Mesenchymal stem cell (in vitro differentiated cells and primary cell): ENCODE data around the gene OR51B4.

ENCODE experiments used
- DNase-seq: peaks from one replicate; pipeline ENCODE4 v3.0.0-alpha.2; 2013
- H2AFZ ChIP-seq: one replicate; pipeline ENCODE4 v1.6.1; 2013; ENCODE audit warnings: low read depth, mild to moderate bottlenecking, control low read depth, inconsistent platforms, low read length, moderate library complexity
- H2AK5ac ChIP-seq: 2 replicates; pipeline ENCODE4 v1.6.1; 2013; ENCODE audit warnings: low read length, moderate library complexity, mild to moderate bottlenecking, inconsistent platforms; ENCODE audit not compliant: severe bottlenecking
- H2BK120ac ChIP-seq: one replicate; pipeline ENCODE4 v1.6.1; 2013; ENCODE audit warnings: low read depth, mild to moderate bottlenecking, inconsistent platforms, low read length, moderate library complexity
- H2BK12ac ChIP-seq, 2 experiments: one replicate each; pipeline ENCODE4 v1.6.1; 2013; ENCODE audit warnings: inconsistent platforms in 2 of 2, low read length in 2 of 2, mild to moderate bottlenecking in 2 of 2, moderate library complexity in 2 of 2, control low read depth in 1 of 2
- H2BK15ac ChIP-seq: one replicate; pipeline ENCODE4 v1.6.1; 2013; ENCODE audit warnings: mild to moderate bottlenecking, low read depth, inconsistent platforms; ENCODE audit not compliant: poor library complexity, severe bottlenecking
- H2BK5ac ChIP-seq: 2 replicates; pipeline ENCODE4 v1.6.1; 2013; ENCODE audit warnings: low read depth, mild to moderate bottlenecking, low read length, control low read depth, inconsistent platforms; ENCODE audit not compliant: poor library complexity, severe bottlenecking
- H3K14ac ChIP-seq, 2 experiments: one replicate each; pipeline ENCODE4 v1.6.1; 2013; ENCODE audit warnings: inconsistent platforms in 2 of 2, low read length in 2 of 2, control low read depth in 1 of 2, mild to moderate bottlenecking in 1 of 2, moderate library complexity in 1 of 2
- H3K18ac ChIP-seq, 2 experiments: one replicate each; pipeline ENCODE4 v1.6.1; 2013; ENCODE audit warnings: inconsistent platforms in 2 of 2, low read length in 2 of 2, control low read depth in 1 of 2, low read depth in 1 of 2, mild to moderate bottlenecking in 1 of 2
- H3K23ac ChIP-seq, 2 experiments: one replicate each; pipeline ENCODE4 v1.6.1; 2013; ENCODE audit warnings: inconsistent platforms in 2 of 2, low read length in 2 of 2, mild to moderate bottlenecking in 2 of 2, moderate library complexity in 2 of 2, control low read depth in 1 of 2
- H3K27ac ChIP-seq: 2 replicates; pipeline ENCODE4 v1.5.1; 2013; ENCODE audit warnings: mild to moderate bottlenecking, moderate library complexity, low read length, control low read depth, inconsistent platforms; ENCODE audit not compliant: poor library complexity, severe bottlenecking
- H3K27me3 ChIP-seq, 2 experiments: 2 replicates each; pipeline versions ENCODE4 v1.6.1 to v1.7.0; 2013; ENCODE audit warnings: low read length in 2 of 2, mild to moderate bottlenecking in 2 of 2, moderate library complexity in 2 of 2, control low read depth in 1 of 2, inconsistent platforms in 1 of 2; ENCODE audit not compliant: control insufficient read depth in 1 of 2, insufficient read depth in 1 of 2
- H3K36me3 ChIP-seq, 2 experiments: 2 replicates each; pipeline versions ENCODE4 v1.6.1 to v1.7.0; 2013; ENCODE audit warnings: low read length in 2 of 2, control low read depth in 1 of 2, inconsistent platforms in 1 of 2, low read depth in 1 of 2, mild to moderate bottlenecking in 1 of 2; ENCODE audit not compliant: insufficient read depth in 2 of 2, control insufficient read depth in 1 of 2
- H3K4ac ChIP-seq, 2 experiments: one replicate each; pipeline ENCODE4 v1.6.1; 2013; ENCODE audit warnings: inconsistent platforms in 2 of 2, low read length in 2 of 2, mild to moderate bottlenecking in 2 of 2, moderate library complexity in 2 of 2, control low read depth in 1 of 2, low read depth in 1 of 2
- H3K4me1 ChIP-seq: 2 replicates; pipeline ENCODE4 v1.6.1; 2013; ENCODE audit warnings: low read depth, low read length, control low read depth; ENCODE audit not compliant: control insufficient read depth, insufficient read depth
- H3K4me2 ChIP-seq: 2 replicates; pipeline ENCODE4 v1.6.1; 2013; ENCODE audit warnings: low read length, mild to moderate bottlenecking, inconsistent platforms; ENCODE audit not compliant: poor library complexity, severe bottlenecking
- H3K4me3 ChIP-seq, 2 experiments: 2 replicates each; pipeline versions ENCODE4 v1.5.1 to v1.7.0; 2013; ENCODE audit warnings: low read length in 2 of 2, mild to moderate bottlenecking in 2 of 2, control low read depth in 1 of 2, low read depth in 1 of 2; ENCODE audit not compliant: insufficient read depth in 1 of 2
- H3K79me1 ChIP-seq: replicated peaks from 2 replicates; pipeline ENCODE4 v1.6.1; 2013; ENCODE audit warnings: mild to moderate bottlenecking, control low read depth, low read length, inconsistent platforms; ENCODE audit not compliant: poor library complexity, severe bottlenecking
- H3K9ac ChIP-seq: 2 replicates; pipeline ENCODE4 v1.7.0; 2013; ENCODE audit warnings: mild to moderate bottlenecking, low read length, moderate library complexity
- H3K9me3 ChIP-seq: 2 replicates; pipeline ENCODE4 v1.7.0; 2013; ENCODE audit warnings: mild to moderate bottlenecking, low read length; ENCODE audit not compliant: control insufficient read depth
- H4K8ac ChIP-seq: one replicate; pipeline ENCODE4 v1.6.1; 2013; ENCODE audit warnings: inconsistent platforms, mild to moderate bottlenecking, low read length, moderate library complexity
- H4K91ac ChIP-seq: one replicate; pipeline ENCODE4 v1.6.1; 2013; ENCODE audit warnings: mild to moderate bottlenecking, low read length, inconsistent platforms
- WGBS: methylation state at CpG from one replicate; pipeline ENCODE4 v1.1.7; 2013; ENCODE audit warnings: mixed read lengths; 5-methylcytosine and 5-hydroxymethylcytosine counted together

OR51B4 gene

GRCh38 chr11:5289696-5290095 lies 12.1 kb downstream of the OR51B4 start:
- H2BK12ac ChIP-seq = no peak overlapping the region
- H3K4me3 ChIP-seq = no peak overlapping the region
- no peak overlapping the region for H4K8ac ChIP-seq
- H2BK15ac ChIP-seq = no peak overlapping the region
- H3K4me2 ChIP-seq = no peak overlapping the region
- no peak overlapping the region for H3K4ac ChIP-seq
- H2BK5ac ChIP-seq = no peak overlapping the region
- H2BK120ac ChIP-seq = no peak overlapping the region
- no peaks in the 10 kb centered on the region for H3K36me3 ChIP-seq
- H3K14ac ChIP-seq = no peak overlapping the region
- no peak overlapping the region for H4K91ac ChIP-seq
- no peak overlapping the region for H2AK5ac ChIP-seq
- H3K27ac ChIP-seq = no peak overlapping the region
- DNase-seq = no peak
- no peaks in the 10 kb centered on the region for H3K9me3 ChIP-seq
- no peaks in the 10 kb centered on the region for H3K79me1 ChIP-seq
- H3K23ac ChIP-seq = no peak overlapping the region
- no peaks in the 10 kb centered on the region for H3K4me1 ChIP-seq
- H2AFZ ChIP-seq = no peak overlapping the region
- no peaks in the 10 kb centered on the region for H3K27me3 ChIP-seq
- no peak overlapping the region for H3K18ac ChIP-seq
- H3K9ac ChIP-seq = no peak overlapping the region

GRCh38 chr11:5288906-5289550 lies 12.7 kb downstream of the OR51B4 start:
- no peak overlapping the region for H2BK15ac ChIP-seq
- H2BK5ac ChIP-seq = no peak overlapping the region
- H2BK12ac ChIP-seq = no peak overlapping the region
- H3K27me3 ChIP-seq = no peaks in the 10 kb centered on the region
- H3K4me1 ChIP-seq = no peaks in the 10 kb centered on the region
- WGBS = 76% methylated on average over 6 of the region's 6 CpGs
- no peak overlapping the region for H3K27ac ChIP-seq
- no peaks in the 10 kb centered on the region for H3K36me3 ChIP-seq
- no peak overlapping the region for H2BK120ac ChIP-seq
- H4K91ac ChIP-seq = no peak overlapping the region
- H3K23ac ChIP-seq = no peak overlapping the region
- H3K4me2 ChIP-seq = no peak overlapping the region
- H3K4me3 ChIP-seq = no peak overlapping the region
- no peak overlapping the region for H3K14ac ChIP-seq
- H2AK5ac ChIP-seq = no peak overlapping the region
- H3K4ac ChIP-seq = no peak overlapping the region
- H3K79me1 ChIP-seq = no peaks in the 10 kb centered on the region
- no peak overlapping the region for H2AFZ ChIP-seq
- no peak overlapping the region for H3K18ac ChIP-seq
- no peak overlapping the region for H4K8ac ChIP-seq
- no peaks in the 10 kb centered on the region for H3K9me3 ChIP-seq
- peak; percentile 6 for DNase-seq
- no peak overlapping the region for H3K9ac ChIP-seq

GRCh38 chr11:5288108-5288905 lies 13.4 kb downstream of the OR51B4 start:
- no peak overlapping the region for H3K4me3 ChIP-seq
- no peaks in the 10 kb centered on the region for H3K36me3 ChIP-seq
- H2AK5ac ChIP-seq = no peak overlapping the region
- DNase-seq = peak; percentile 26
- H3K27me3 ChIP-seq = no peaks in the 10 kb centered on the region
- H2BK15ac ChIP-seq = no peak overlapping the region
- H3K14ac ChIP-seq = no peak overlapping the region
- no peak overlapping the region for H3K23ac ChIP-seq
- no peak overlapping the region for H4K91ac ChIP-seq
- no peak overlapping the region for H2AFZ ChIP-seq
- H2BK5ac ChIP-seq = no peak overlapping the region
- no peaks in the 10 kb centered on the region for H3K79me1 ChIP-seq
- H3K18ac ChIP-seq = no peak overlapping the region
- WGBS = 66% methylated on average over 5 of the region's 7 CpGs
- H2BK120ac ChIP-seq = no peak overlapping the region
- no peak overlapping the region for H3K4me2 ChIP-seq
- no peak overlapping the region for H4K8ac ChIP-seq
- H3K9ac ChIP-seq = no peak overlapping the region
- H3K4me1 ChIP-seq = no peaks in the 10 kb centered on the region
- H3K4ac ChIP-seq = no peak overlapping the region
- H3K9me3 ChIP-seq = no peaks in the 10 kb centered on the region
- H2BK12ac ChIP-seq = no peak overlapping the region
- H3K27ac ChIP-seq = no peak overlapping the region

GRCh38 chr11:5286901-5287300 lies 14.8 kb downstream of the OR51B4 start:
- H3K4me2 ChIP-seq = no peak overlapping the region
- no peak overlapping the region for H3K14ac ChIP-seq
- no peak overlapping the region for H3K23ac ChIP-seq
- H2AFZ ChIP-seq = no peak overlapping the region
- no peak overlapping the region for H4K8ac ChIP-seq
- WGBS = 86% methylated on average over 2 of the region's 3 CpGs
- no peak overlapping the region for H2AK5ac ChIP-seq
- H3K36me3 ChIP-seq = no peaks in the 10 kb centered on the region
- no peaks in the 10 kb centered on the region for H3K4me1 ChIP-seq
- H2BK12ac ChIP-seq = no peak overlapping the region
- H4K91ac ChIP-seq = no peak overlapping the region
- no peak overlapping the region for H3K4me3 ChIP-seq
- no peak overlapping the region for H3K27ac ChIP-seq
- DNase-seq = no peak
- H3K4ac ChIP-seq = no peak overlapping the region
- H3K79me1 ChIP-seq = no peaks in the 10 kb centered on the region
- no peaks in the 10 kb centered on the region for H3K27me3 ChIP-seq
- H2BK15ac ChIP-seq = no peak overlapping the region
- no peak overlapping the region for H2BK5ac ChIP-seq
- no peak overlapping the region for H3K9ac ChIP-seq
- no peaks in the 10 kb centered on the region for H3K9me3 ChIP-seq
- H3K18ac ChIP-seq = no peak overlapping the region
- no peak overlapping the region for H2BK120ac ChIP-seq
